Neural cell (in vitro differentiated cells): Measurements from ENCODE around the gene BCKDHB.

Experiments used
- CTCF ChIP-seq: fragments of 450-650 bp; IDR thresholded peaks from 2 replicates; pipeline ENCODE4 v1.5.1; 2014; ENCODE audit warnings: antibody characterized with exemption, mild to moderate bottlenecking, moderate library complexity; ENCODE audit not compliant: poor library complexity, severe bottlenecking
- RAD21 ChIP-seq: fragments of 450-650 bp; conservative IDR thresholded peaks from 2 replicates; pipeline ENCODE4 v1.6.1; 2014; ENCODE audit warnings: antibody characterized with exemption, mild to moderate bottlenecking, moderate library complexity
- TF ChIP-seq, protein P1 (sequence below): IDR thresholded peaks from 2 replicates; pipeline ENCODE4 v1.6.1; 2012; ENCODE audit warnings: borderline replicate concordance

- TF ChIP-seq, protein P1, sequence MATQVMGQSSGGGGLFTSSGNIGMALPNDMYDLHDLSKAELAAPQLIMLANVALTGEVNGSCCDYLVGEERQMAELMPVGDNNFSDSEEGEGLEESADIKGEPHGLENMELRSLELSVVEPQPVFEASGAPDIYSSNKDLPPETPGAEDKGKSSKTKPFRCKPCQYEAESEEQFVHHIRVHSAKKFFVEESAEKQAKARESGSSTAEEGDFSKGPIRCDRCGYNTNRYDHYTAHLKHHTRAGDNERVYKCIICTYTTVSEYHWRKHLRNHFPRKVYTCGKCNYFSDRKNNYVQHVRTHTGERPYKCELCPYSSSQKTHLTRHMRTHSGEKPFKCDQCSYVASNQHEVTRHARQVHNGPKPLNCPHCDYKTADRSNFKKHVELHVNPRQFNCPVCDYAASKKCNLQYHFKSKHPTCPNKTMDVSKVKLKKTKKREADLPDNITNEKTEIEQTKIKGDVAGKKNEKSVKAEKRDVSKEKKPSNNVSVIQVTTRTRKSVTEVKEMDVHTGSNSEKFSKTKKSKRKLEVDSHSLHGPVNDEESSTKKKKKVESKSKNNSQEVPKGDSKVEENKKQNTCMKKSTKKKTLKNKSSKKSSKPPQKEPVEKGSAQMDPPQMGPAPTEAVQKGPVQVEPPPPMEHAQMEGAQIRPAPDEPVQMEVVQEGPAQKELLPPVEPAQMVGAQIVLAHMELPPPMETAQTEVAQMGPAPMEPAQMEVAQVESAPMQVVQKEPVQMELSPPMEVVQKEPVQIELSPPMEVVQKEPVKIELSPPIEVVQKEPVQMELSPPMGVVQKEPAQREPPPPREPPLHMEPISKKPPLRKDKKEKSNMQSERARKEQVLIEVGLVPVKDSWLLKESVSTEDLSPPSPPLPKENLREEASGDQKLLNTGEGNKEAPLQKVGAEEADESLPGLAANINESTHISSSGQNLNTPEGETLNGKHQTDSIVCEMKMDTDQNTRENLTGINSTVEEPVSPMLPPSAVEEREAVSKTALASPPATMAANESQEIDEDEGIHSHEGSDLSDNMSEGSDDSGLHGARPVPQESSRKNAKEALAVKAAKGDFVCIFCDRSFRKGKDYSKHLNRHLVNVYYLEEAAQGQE: no peak
- TF ChIP-seq CTCF: no peak
- no peak for TF ChIP-seq RAD21
Measured at GRCh38 chr6:80363501-80364122, 257.1 kb downstream of the BCKDHB start.
